Astrocyte of the spinal cord (primary cell): Measurements from ENCODE around the gene DYSF.

Experiments used
- DNase-seq: peaks from one replicate; pipeline ENCODE4 v3.0.0; 2011; ENCODE audit warnings: low read depth, low spot score
- H3K4me3 ChIP-seq: 2 replicates; pipeline ENCODE4 v1.5.1; 2011; ENCODE audit warnings: low read depth, mild to moderate bottlenecking, low read length, moderate library complexity
- in situ Hi-C: cut with HindIII; loops from 2 replicates; pipeline ENCODE4 v1.10.0; 2017; ENCODE audit warnings: low sequenced_read_pairs
- TF ChIP-seq, protein P1 (sequence below): IDR thresholded peaks from 2 replicates; pipeline ENCODE4 v1.5.1; 2012; ENCODE audit warnings: low read depth, mild to moderate bottlenecking, low read length, inconsistent platforms

The DYSF gene

DNA sequence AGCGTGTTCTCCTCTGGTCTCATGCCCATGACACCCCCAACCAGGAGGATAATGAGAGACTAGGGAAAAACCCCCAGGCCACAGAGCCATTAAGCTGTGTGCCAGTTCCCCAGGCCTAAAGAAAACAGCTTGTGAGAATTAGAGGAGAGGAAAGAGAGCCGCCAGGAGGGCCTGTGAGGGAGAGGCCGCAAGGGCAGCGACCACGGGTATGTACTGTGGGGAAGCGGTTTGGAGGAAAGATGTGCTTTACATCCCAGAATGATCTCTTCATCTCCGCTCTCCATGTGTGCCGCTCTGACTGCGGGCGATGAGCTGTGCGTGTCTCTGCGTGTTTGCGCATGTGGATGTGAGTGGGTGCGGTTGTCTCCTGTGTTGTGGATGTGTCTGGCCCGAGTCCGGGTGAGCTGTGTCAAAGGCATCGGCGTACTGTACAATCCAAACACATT lies 82.9 kb downstream of the DYSF start:
- in situ Hi-C loops: no loop called here
- DNase-seq: no peak
- TF ChIP-seq, protein P1, sequence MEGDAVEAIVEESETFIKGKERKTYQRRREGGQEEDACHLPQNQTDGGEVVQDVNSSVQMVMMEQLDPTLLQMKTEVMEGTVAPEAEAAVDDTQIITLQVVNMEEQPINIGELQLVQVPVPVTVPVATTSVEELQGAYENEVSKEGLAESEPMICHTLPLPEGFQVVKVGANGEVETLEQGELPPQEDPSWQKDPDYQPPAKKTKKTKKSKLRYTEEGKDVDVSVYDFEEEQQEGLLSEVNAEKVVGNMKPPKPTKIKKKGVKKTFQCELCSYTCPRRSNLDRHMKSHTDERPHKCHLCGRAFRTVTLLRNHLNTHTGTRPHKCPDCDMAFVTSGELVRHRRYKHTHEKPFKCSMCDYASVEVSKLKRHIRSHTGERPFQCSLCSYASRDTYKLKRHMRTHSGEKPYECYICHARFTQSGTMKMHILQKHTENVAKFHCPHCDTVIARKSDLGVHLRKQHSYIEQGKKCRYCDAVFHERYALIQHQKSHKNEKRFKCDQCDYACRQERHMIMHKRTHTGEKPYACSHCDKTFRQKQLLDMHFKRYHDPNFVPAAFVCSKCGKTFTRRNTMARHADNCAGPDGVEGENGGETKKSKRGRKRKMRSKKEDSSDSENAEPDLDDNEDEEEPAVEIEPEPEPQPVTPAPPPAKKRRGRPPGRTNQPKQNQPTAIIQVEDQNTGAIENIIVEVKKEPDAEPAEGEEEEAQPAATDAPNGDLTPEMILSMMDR: no peak
- H3K4me3 ChIP-seq: no peak overlapping the region

DNA sequence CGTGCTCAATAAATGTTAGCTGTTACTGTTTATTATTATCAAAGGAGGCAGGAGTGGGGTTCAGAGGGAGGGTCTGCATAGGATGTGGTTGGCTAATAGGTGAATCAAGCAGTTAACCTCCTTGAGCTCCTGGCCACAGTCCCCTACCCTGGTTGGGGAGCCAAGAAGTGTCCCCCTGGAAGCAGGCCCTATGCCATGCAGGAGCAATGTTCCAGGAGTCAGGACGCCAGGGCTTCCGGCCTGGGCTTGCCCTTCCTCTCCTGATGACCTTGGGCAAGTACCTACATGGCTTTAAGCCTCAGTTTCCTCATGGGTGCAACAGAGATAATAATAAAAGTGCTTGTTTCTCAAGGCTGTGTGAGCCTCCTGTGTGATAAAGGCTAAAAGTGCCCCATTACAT lies 84.9 kb downstream of the DYSF start:
- TF ChIP-seq, protein P1: no peak
- in situ Hi-C loops: no loop called here
- no peak overlapping the region for H3K4me3 ChIP-seq
- no peak for DNase-seq

DNA sequence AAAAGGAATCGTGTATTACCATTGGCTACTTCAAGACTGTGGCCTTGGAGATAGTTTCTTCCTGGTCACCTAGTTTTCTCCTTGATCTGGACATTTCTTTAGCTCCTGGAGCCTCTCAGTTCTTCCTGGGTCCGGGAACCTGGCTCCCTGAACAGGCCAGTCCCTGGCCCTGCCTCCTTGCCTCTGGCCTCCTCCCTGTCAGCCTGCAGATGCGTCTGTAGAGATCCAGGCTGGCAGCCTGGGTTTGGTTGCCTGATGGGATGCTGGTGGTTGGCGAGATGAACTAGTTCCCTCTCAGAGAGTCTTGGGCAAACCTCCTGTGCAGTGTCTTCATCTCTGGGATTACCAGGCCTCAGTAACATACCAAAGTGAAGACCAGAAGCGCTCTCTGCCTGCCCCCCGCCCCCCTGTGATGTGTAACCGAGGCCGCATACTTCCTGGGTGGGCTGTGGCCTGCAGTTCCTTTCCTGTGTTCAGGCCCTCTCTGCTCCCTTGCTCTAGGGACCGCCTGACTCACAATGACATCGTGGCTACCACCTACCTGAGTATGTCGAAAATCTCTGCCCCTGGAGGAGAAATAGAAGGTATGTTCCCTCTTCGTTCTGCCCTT lies 85.4 kb downstream of the DYSF start:
- TF ChIP-seq, protein P1: no peak
- no peak for DNase-seq
- H3K4me3 ChIP-seq: no peak overlapping the region
- in situ Hi-C loops: no loop called here

DNA sequence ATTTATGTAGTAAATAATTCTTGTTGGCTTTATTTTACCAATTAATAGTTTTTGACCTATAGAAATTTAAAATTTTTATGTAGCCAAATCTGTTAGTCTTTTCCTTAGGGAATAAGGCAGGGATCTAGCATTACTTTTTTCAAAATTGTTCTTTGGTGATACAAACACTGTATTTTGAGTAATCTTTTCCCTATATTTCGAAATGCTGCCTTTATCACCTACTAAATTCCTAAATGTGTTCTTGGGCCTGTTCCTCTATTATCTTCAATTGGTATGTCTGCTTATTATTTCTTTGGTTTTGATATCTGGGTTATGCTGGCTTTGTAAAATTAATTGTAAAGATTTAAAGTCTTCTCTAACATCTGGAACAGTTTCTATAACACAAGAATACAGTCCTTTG lies 87.5 kb downstream of the DYSF start:
- TF ChIP-seq, protein P1: no peak
- H3K4me3 ChIP-seq: no peak overlapping the region
- in situ Hi-C loops: no loop called here
- DNase-seq: no peak

DNA sequence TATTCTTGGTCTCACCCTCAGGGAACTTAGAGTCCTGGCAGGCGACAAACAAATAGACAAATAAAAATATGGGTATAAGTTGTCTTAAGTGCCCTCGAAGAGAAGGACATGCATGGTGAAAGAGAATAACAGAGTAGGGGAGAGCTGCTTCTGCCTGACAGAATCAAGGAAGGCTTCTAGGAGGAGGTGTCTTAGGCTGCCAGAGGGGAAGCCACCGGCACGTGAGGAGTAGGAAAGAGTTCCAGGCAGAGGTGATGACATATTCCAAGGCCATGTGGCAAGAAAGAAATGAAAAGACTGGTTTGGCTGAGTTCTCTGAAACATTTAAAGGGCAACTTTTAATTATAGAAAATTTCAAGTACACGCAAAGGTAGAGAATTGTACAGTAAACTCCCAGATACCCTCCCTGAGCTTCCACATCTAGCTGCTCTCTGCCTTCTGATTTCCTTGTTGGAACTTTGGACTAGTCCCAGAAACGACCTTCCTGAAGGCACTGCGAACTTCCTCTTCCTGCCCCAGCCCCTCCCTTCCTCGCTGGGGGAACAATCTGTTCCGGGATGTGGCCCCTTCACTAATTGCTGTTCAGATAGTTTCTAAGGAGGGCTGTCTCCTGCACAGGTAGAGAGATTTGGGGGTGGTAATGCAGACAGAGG lies 91.7 kb downstream of the DYSF start:
- DNase-seq: no peak
- H3K4me3 ChIP-seq: no peak overlapping the region
- in situ Hi-C loops: no loop called here
- TF ChIP-seq, protein P1: no peak

DNA sequence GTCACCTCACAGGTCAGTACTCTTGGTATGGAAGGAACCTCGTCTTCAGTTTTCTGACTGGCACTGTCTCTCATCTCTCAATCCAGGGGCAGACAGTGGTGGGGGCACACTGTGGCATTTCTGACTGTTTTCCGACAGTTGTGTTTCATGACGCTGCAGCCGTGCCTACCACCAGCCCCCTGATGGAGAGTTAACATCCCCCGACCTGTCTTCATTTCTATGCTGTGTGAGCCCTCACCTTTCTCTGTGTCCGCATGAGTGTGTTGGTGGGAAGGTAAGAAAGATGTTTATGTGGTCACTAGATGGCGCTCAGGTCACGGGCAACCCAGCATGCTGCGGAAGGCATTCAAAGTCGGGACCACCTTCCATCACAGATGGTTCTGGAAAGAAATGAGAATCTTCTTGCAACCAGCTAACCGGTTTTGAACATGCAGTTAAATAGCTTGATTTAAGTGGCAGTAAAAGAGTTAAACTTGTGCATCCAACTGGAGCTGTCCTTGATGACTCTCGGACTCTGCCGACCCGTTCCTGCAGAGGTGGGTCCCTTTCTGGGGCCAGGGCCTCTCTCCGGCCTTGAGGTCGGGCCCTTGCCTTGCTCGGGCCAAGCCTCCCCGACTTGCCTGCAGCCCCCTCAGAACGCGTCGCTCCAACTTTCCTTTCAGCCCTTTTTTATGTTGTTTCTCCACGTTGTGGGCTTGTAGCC lies 92.4 kb downstream of the DYSF start:
- peak; percentile 50 for DNase-seq
- H3K4me3 ChIP-seq: no peak overlapping the region
- in situ Hi-C loops: no loop called here
- TF ChIP-seq, protein P1: peak; percentile 71
